ENCODE results near the gene MPG. TPM values are rescaled to one million over a fixed set of nuclear protein-coding genes. Genes with fewer than 3 reads are reported as not detected.
A peak's percentile ranks its signal among the peaks of the same experiment; 100 is the strongest.

MPG gene
- total and polyA plus RNA-seq, 2 experiments from 2014 or later = 38.0 to 91.1 TPM

DNA sequence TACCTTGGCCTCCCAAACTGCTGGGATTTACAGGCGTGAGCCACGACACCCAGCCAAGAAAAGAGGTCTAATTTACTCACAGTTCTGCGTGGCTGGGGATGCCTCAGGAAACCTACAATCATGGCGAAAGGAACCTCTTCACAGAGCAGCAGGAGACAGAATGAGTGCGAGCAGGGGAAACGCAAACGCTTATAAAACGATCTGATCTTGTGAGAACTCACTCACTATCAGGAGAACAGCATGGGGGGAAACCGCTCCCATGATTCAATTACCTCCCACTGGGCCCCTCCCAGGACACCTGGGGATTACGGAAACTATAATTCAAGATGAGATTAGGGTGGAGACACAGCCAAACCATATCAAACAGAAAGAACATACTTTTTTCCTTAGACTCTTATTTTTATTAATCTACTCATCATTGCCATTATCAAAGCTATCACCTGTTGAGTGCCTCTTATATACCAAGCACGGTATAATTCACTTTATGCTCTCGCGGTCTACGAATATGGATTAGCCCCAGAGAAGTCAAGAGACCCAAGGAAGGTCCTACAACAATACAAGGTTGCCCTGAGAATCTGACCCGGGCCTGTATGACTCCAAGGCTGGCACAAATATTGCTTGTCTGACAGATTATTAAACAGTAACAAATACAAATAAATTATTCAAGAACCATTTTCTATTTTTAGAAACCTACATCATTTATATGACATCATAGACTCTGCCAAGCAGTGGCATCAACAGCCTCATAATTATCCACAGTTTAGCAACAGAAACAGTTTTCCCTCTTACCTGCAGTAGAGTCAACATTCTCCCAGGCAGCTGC lies 27.0 kb upstream of the MPG start:
- H3K27me3 Mint-ChIP-seq (ENCODE audit: insufficient read depth, low read depth, poor library complexity) = peaks cover 9% of the 10 kb centered on the region
- Histone ChIP-seq H3K4me1 (ENCODE audit: insufficient read depth) (peaks cover 6% of the 10 kb centered on the region; the same call in 1 of the 2 replicates), H4K20me1 (replicated peaks; ENCODE audit: insufficient read depth) (peaks cover 19% of the 10 kb centered on the region), H3K9me2 (ENCODE audit: insufficient read depth) (no peaks in the 10 kb centered on the region), H3K79me2 (replicated peaks; ENCODE audit: insufficient read depth) (peaks cover 57% of the 10 kb centered on the region), H2AFZ (no peak overlapping the region), H3K27ac (ENCODE audit: low read depth) (no peak overlapping the region), H3K36me3 (ENCODE audit: insufficient read depth) (peaks cover 34% of the 10 kb centered on the region), H3F3A (replicated peaks; ENCODE audit: low read depth) (0 out of 2 replicates have a peak, but pooled peaks cover 12% of the 10 kb centered on the region), H3K4me2 (0 out of 2 replicates have a peak overlapping the region, but pooled peaks have one; percentile 15), H3K27me3 (ENCODE audit: insufficient read depth) (no peaks in the 10 kb centered on the region), H3K4me3 (no peak overlapping the region)
- no peak overlapping the region for H3K27ac Mint-ChIP-seq
- peaks cover 6% of the 10 kb centered on the region; the same call in 2 of the 3 replicates for H3K4me1 Mint-ChIP-seq
- no peak for ATAC-seq
- H3K36me3 Mint-ChIP-seq (ENCODE audit: low read depth) = peaks cover 75% of the 10 kb centered on the region
- peak overlapping the region; percentile 98 for H3K4me3 Mint-ChIP-seq
- no peak for DNase-seq (ENCODE audit: low spot score)
- peaks cover 3% of the 10 kb centered on the region for H3K9me3 Mint-ChIP-seq
- TF ChIP-seq, protein P1, sequence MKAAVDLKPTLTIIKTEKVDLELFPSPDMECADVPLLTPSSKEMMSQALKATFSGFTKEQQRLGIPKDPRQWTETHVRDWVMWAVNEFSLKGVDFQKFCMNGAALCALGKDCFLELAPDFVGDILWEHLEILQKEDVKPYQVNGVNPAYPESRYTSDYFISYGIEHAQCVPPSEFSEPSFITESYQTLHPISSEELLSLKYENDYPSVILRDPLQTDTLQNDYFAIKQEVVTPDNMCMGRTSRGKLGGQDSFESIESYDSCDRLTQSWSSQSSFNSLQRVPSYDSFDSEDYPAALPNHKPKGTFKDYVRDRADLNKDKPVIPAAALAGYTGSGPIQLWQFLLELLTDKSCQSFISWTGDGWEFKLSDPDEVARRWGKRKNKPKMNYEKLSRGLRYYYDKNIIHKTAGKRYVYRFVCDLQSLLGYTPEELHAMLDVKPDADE (IDR thresholded peaks at IDR 0.05) = no peak
- no peak for TF ChIP-seq CREB1 (CRISPR knock-in tag; IDR thresholded peaks at IDR 0.05; ENCODE audit: low read depth)
- no peak for TF ChIP-seq ZNF331 (CRISPR knock-in tag; IDR thresholded peaks at IDR 0.05; ENCODE audit: low read depth)
- no peak for TF ChIP-seq REST (IDR thresholded peaks at IDR 0.05; ENCODE audit: unreplicated experiment)
- TF ChIP-seq ZNF114 (CRISPR knock-in tag; IDR thresholded peaks at IDR 0.05) = no peak

GRCh38 chr16:53346-54236 lies 24.4 kb upstream of the MPG start, which contains the start of the genes POLR3K and SNRNP25:
Gene POLR3K (minus strand): TSS chr16:53608. CDS start chr16:53586, 22 bp downstream.
Gene SNRNP25 (plus strand): TSS chr16:53828. CDS start chr16:54017, 189 bp downstream.
- Histone ChIP-seq H3K9me2 (ENCODE audit: insufficient read depth) (no peaks in the 10 kb centered on the region), H3K4me2 (peak within 1 kb of the TSS; percentile 83), H3K36me3 (ENCODE audit: insufficient read depth) (peaks cover 21% of the 10 kb centered on the region), H4K20me1 (replicated peaks; ENCODE audit: insufficient read depth) (peaks cover 14% of the 10 kb centered on the region), H3K27ac (ENCODE audit: low read depth) (peak within 1 kb of the TSS; percentile 64), H3K4me1 (ENCODE audit: insufficient read depth) (peaks cover 6% of the 10 kb centered on the region; the same call in 1 of the 2 replicates), H3K27me3 (ENCODE audit: insufficient read depth) (no peaks in the 10 kb centered on the region), H3K79me2 (replicated peaks; ENCODE audit: insufficient read depth) (peaks cover 52% of the 10 kb centered on the region), H3K4me3 (peak within 1 kb of the TSS; percentile 87), H2AFZ (peak within 1 kb of the TSS; percentile 93), H3F3A (replicated peaks; ENCODE audit: low read depth) (0 out of 2 replicates have a peak, but pooled peaks cover 6% of the 10 kb centered on the region)
- peaks cover 6% of the 10 kb centered on the region; the same call in 2 of the 3 replicates for H3K4me1 Mint-ChIP-seq
- DNase-seq (ENCODE audit: low spot score) = peak; percentile 96
- H3K27me3 Mint-ChIP-seq (ENCODE audit: insufficient read depth, low read depth, poor library complexity) = peaks cover 13% of the 10 kb centered on the region
- H3K9me3 Mint-ChIP-seq = peaks cover 3% of the 10 kb centered on the region
- ATAC-seq = peak; percentile 97
- peak within 1 kb of the TSS; percentile 98 for H3K4me3 Mint-ChIP-seq
- H3K27ac Mint-ChIP-seq = peak within 1 kb of the TSS; percentile 98
- peaks cover 76% of the 10 kb centered on the region for H3K36me3 Mint-ChIP-seq (ENCODE audit: low read depth)
- TF ChIP-seq ZNF114 (CRISPR knock-in tag; IDR thresholded peaks at IDR 0.05) (no peak), CREB1 (CRISPR knock-in tag; IDR thresholded peaks at IDR 0.05; ENCODE audit: low read depth) (peak; percentile 63), POLR2AphosphoS5 (IDR thresholded peaks at IDR 0.05; ENCODE audit: low read depth) (peak; percentile 93)

Measured in GM23338 (cell line).